Hematopoietic multipotent progenitor cell (in vitro differentiated cells): ENCODE measurements around the gene FMOD. TPM values are rescaled to one million over a fixed set of nuclear protein-coding genes. Genes with fewer than 3 reads are reported as not detected.
"Not testable (repeated sequence)": the region's sequence is repeated elsewhere in the genome, so short reads cannot be mapped to it uniquely, and the experiment has no call there.

Experiments
- DNase-seq, 3 donors: peaks; one replicate each; pipeline ENCODE4 v3.0.0-alpha.2; 2011 to 2015; ENCODE audit warnings: low read depth in 2 of 3, low spot score in 2 of 3
- total RNA-seq: library from RNA; depleted of rRNA; stranded (reverse); fragments of >200 nt; gene quantifications from one replicate; pipeline ENCODE4 v1.2.3, GENCODE V29; 2012

The FMOD gene
- total RNA-seq, 1 donor = 1.9 TPM

DNA sequence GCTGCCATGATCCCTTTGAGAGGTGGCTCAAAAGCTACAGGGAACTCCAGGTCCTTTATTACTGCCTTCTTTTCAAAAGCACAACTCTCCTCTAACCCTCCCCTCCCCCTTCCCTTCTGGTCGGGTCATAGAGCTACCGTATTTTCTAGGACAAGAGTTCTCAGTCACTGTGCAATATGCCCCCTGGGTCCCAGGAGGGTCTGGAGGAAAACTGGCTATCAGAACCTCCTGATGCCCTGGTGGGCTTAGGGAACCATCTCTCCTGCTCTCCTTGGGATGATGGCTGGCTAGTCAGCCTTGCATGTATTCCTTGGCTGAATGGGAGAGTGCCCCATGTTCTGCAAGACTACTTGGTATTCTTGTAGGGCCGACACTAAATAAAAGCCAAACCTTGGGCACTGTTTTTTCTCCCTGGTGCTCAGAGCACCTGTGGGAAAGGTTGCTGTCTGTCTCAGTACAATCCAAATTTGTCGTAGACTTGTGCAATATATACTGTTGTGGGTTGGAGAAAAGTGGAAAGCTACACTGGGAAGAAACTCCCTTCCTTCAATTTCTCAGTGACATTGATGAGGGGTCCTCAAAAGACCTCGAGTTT is 42.5 kb downstream of the FMOD start:
- DNase-seq = no peak

DNA sequence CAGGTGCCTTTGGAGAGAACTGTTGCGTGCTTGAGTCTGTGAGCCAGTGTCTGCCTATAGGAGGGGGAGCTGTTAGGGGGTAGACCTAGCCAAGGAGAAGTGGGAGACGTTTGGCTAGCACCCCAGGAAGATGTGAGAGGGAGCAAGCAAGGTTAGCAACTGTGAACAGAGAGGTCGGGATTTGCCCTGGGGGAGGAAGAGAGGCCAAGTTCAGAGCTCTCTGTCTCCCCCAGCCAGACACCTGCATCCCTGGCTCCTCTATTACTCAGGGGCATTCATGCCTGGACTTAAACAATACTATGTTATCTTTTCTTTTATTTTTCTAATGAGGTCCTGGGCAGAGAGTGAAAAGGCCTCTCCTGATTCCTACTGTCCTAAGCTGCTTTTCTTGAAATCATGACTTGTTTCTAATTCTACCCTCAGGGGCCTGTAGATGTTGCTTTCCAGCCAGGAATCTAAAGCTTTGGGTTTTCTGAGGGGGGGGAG is 43.2 kb downstream of the FMOD start:
- no peak for DNase-seq

DNA sequence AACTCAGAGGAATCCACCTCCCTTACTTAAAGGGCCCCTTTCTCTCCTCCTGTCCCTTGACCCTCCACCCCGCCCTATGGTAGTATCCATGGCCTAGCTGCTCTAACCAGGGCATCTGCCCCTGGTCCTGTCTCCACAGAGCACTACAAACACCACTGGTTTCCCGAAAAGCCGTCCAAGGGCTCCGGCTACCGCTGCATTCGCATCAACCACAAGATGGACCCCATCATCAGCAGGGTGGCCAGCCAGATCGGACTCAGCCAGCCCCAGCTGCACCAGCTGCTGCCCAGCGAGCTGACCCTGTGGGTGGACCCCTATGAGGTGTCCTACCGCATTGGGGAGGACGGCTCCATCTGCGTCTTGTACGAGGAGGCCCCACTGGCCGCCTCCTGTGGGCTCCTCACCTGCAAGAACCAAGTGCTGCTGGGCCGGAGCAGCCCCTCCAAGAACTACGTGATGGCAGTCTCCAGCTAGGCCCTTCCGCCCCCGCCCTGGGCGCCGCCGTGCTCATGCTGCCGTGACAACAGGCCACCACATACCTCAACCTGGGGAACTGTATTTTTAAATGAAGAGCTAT is 43.9 kb downstream of the FMOD start:
- DNase-seq = no peak

DNA sequence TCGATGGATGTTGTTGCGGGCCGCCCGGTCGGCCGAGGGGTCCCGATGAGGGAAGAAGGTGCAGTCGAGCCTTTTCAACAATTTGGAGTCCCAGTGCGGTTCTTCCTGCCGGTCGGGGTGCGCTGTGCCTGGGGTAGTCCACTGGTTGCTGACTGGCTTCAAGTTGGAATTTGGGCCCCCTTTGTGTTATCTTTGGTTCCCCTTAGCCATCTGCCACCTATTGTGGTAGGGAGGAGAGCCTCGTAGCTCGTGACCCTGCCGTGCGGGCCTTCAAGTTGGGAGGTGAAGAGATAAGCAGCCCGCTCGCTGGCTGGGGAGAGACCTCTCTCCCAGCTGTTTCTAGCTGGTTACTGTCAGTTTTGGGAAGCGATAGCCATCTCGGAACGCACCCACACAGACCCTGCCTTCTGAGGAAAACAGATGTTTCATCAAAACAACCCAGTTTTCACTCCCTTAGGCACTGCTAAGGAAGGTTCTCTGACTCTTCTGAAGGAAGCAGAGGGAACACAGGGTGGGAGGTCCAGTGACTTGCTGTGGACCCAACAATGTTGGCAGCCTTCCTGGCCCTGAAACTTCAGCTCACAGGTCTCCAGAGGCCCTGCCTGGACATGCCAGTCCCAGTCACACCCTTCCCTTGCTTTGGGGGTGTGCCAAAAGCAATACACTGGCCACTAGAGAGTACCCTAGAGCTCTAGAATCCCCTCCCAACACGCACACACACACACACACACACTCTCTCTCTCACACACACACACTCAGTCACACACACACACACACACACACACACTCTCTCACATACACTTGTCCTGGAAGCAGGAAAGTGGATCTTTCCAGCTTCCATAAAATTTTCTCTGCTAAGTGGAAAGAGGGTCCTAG is 44.6 kb downstream of the FMOD start:
- DNase-seq = peak in 1 of 3 donors; percentile 68

DNA sequence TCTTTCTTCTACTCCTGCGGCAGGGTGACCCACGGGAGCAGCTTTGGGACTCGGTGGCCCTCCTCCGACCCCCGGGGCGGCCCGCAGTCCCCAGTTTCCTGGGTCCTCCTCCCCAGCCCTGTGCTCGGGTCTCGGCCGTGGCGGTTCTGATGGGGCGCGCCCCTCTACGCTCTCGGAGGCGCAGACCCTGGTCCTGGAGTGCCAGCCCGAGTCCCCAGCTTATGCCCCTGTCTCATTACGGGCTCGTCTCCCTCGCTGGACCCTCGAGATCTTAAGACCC is 45.2 kb downstream of the FMOD start:
- no peak for DNase-seq

DNA sequence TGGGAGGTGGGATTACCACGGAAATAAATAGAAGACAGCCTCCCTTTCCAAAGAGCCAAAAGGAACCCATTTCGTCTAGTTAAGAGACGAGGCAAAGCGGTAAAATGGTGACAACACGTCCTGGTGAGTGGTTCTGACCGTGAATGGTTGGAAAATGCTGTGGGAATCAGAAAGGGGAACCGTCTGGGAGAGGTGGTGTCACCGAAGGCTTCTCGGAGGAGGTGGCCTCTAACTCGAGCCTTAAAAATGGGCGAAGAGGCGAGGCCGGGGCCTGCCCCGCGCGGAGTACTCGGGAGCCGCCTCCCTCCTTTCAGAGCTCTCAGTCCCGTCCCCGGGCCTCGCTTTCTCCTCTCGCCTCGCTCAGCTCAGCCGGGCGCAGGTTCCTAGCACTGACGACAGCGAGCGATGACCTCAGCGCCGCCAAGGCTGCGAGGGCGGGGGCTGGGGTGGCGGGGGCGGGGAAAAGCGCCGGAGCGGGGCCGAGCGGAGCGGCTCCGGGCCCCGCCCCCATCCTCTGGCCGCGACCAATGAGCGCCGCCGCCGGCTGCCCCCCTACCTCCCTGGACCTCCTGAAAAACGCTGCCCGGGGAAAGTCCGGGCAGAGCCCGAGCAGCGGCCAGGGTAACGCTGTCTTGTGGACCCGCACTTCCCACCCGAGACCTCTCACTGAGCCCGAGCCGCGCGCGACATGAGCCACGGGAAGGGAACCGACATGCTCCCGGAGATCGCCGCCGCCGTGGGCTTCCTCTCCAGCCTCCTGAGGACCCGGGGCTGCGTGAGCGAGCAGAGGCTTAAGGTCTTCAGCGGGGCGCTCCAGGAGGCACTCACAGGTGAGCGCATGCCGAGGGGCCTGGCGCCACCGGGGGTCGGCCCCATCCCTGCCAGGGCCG is 45.8 kb downstream of the FMOD start, which contains the start of gene BTG2:
Gene BTG2, plus strand, starts transcription at position 601 of the 890 bp plus-strand sequence. Its CDS starts 88 bp downstream, at position 689.
- DNase-seq = peak; percentile 87 to 93 (median 89)

DNA sequence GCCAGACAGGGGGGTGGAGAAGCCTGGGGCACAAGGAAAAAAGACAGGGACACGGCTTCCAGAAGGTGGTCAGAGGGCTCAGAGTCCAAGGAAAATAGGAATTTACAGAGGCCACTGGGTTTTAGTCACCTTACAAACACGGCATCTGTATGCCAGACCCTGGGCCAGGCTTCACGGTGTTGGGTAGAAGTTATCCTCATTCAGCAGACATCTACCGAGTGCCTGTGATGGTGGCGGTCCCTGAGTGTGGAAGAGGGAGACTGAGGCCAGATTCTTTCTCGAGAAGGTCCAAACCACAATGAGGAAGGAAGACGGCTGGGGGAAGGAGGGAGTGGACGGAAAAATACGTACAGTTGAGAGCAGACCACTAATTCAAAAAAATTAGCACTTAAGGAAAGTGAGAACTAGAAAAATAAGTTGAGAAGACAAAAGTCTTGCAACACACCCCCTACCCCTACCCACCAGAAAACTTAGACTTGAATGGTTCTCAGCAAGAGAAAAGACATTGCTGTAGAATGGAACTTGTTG is 46.5 kb downstream of the FMOD start:
- peak in 1 of 3 donors; percentile 32 for DNase-seq

DNA sequence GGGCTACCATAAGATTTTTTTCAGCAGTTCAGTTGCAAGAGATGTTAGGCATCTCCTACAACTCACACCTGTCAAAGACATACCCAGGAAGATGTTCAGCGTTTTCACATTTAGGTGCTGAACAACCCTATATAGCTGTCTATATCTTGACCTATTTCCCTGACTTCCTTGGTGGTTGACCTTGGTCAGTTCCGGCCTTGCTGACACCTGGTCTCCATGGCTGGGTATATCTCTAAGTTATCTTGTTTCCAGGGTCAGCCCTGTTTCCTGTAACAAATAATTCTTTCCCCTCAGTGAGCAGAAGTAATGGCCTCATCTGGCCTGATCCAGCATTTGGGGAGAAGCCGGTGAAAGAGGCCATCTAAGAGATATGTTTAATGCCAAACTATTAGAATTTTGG is 48.0 kb downstream of the FMOD start:
- DNase-seq = no peak

DNA sequence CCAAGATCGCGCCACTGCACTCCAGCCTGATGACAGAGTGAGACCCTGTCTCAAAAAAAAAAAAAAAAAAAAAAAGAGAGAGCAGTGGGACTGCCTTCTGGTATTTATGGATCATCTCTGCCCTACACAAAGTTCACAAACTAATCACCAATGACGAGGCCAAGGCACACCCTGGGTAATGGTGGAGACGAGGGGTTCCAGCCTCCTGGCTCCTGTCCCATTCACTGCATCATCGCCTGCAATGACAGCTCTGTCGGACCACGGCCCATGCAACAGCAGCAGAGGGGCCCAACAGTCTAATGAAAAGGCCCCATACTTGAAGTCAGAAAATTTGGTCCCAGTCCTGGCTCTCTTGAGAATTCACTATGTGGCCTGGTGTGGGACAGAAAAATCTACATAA is 48.5 kb downstream of the FMOD start:
- no peak for DNase-seq

DNA sequence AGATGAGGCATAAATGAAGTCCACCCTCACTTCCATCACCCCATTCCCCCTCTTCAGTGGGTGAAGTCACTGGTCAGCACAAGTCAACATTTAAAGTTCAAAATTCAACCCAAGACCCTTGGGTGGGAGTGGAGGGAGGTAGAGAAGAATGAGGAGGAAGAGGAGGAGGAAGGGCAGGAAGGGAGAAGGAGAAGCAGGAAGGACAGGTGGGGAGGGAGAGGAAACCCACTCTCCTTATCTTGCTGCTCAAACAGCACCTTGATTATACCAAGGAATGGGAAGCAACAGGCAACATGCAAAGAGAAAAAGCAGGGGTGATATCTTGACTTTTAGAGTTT is 49.6 kb downstream of the FMOD start:
- no peak for DNase-seq

DNA sequence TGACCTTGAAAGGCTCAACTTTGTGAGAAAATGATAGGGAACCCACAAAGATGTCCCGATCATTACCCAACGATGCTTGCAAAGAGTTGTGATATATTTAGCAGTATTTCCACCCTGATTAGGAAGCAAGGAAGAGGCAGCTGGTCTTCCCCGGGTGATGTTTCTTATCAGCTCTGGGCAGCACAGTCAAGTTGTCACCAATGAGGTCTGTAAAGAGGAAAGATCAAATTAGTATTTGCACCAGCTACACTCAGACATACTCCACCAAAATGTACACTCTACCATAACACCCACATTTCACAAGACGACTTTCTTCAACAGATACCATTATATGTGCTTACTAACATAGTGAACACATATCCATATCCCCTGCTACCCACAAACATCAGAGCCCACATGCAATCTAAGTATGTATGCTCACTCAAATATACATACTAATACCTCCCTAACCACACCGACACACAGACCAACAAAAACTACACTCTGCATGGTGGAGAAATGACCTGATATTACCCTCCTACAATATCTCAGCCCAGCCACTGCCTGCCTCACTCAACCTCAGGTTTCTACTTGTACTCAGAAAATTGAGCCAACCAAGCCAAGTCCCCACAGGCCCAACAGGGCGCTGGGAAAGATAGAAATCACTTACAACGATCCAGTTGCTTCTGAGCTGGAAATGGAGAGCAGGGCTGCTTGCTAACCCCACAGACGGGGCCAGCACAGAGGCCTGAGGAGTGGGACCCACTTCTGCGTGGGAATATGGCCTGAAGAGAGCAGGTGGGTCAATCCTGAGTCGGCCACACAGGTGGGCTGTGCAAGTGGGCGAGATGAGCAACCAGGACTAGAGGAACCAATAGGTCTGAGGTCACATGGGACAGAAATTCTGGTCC is 50.2 kb downstream of the FMOD start:
- DNase-seq = peak in 1 of 3 donors; percentile 55

DNA sequence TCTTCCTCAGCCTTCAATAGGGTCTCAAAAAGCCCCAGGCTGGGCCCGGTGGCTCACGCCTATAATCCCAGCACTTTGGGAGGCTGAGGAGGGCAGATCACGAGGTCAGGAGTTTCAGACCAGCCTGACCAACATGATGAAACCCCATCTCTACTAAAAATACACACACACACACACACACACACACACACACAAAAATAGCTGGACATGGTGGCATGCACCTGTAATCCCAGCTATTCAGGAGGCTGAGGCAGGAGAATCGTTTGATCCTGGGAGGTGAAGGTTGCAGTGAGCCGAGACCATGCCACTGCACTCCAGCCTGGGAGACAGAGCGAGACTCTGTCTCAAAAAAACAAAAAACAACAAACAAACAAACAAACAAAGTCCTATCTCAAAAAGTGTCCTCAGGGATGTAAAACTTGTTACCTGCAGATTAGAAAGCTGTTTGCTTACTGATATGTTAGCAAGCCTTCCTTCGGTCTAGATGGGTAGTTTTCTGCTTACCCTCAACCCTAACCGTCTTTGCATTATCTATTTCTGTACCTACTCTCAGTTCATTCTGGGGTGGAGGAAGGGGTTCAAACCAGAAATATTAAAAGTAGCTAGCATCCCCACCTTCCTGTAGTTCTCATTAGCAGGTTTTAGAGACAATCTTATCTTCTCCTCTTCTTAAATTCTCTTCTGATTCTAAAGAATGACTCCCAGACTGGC is 51.0 kb downstream of the FMOD start:
- DNase-seq = not testable (repeated sequence)

DNA sequence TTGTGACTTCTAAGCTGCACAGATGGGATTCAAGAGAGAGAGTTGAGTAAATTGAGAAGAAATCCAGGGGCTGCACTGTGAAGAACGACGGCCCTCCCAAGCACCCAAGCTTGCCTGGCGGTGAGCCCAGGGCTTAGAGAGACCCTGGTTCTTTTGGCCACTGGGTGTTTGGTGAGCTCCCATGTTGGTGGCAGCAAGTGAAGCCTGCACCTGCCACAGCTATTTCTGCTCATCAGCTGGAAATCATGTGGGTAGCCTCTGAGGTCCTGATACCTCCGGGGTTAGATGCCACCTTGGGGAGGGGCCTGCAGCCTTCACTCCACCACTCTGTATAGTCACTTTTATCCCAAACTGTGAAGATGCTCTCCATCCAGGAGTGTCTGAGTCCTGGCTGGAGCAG is 51.8 kb downstream of the FMOD start:
- no peak for DNase-seq

DNA sequence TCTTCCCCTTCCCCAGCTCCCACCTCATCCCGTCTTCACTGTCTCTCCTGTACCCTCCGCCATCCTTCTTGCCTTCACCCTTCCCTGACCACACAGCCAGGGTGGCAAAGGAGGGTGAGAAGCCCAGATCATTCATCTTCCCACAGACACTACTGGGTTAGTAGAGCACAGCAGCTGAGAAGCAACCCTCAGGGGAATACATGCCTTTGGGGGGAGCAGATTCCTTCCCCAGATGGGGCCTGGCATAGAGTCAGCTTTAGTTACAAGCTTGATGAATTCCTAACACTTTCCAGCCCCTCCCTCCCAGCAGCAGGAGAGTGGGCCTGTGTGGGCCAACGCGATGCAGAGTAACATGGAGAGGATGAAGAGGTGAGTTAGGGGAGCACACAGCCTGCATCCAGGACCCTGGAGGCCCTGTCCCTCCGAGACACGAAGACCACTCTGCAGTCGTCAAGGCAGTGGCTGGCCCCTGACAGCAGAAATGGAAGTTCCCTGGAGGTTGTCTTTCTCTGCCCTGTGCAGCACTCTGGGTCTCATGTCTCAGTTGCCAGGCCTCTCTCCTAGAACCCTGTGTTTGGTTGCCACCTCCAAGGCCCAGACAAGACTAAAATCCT is 54.4 kb downstream of the FMOD start:
- no peak for DNase-seq

DNA sequence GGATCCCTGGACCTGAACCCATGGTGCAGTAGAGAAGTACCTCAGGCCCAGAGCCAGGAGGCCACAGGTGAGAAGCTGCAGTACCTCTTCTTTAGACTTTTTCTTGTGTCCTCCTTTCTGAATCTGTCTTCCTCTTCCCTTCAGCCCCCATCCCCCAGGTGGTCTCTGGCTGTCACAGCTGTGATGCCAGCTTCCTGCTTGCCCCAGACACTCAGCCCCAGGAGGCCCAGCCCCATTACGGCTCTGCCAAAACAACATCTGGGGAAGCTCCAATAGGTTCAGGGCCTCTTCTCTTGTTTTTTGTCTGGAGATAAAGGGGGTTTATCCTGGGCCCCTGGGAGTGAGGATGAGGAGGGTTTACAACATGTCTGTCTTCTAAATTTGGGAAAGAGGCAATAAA is 55.1 kb downstream of the FMOD start:
- DNase-seq = peak in 1 of 3 donors; percentile 78

DNA sequence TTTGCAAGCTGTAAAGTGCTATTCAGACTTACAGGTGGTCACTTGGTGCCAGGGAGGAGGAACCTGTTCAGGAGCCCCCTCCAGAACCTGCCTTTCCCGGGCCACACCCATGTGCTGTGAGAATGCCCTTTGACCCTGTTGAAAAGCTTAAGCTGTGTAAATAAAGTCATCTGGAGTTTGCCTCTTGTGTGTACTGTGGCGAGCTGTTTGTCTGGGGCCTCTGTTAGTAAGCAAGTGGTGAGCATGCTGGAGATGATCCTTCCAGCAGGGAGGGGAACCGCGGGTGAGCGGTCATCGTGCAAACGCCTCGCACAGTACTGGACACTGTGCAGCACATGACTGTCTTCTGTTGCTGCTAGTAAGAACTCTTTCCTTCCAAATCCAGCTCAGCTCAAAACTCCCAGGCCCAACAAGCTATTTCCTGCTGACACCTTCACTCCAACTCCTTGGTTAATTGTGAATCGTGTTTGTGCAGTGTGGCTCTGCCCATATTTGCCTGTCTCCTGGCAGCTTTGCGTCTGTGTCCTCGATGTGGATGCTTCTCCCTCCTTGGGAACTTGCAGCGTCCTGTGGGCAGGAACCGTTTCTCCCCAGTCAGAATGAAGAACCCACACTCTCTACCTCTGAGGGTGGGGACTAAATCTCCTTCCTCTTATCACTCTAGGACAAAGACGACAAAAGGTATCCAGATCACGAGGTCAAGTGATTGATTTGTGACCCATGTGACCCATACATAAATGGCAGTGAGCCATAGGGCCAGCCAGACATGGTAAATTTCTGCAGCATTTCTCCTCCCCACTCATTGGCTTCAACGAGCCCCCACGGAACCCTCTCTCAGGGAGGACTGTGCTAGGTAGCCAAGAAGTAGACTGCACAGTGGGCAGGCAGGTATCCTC is 59.5 kb downstream of the FMOD start:
- no peak for DNase-seq
